Activated CD8-positive, alpha-beta memory T cell treated with anti-CD3 and anti-CD28 coated beads, Interleukin-2, amount 10 ng/mL, durations not matched to agents 7 days and 5 days (primary cell): Measurements from ENCODE around the gene PRSS38. TPM values are rescaled to one million over a fixed set of nuclear protein-coding genes. Genes with fewer than 3 reads are reported as not detected.

Experiments
- ATAC-seq: fragments of 150-1000 bp; cut with Tn5 transposase; one replicate; pipeline ENCODE4 v1.10.0; 2021; ENCODE audit warnings: moderate library complexity
- CTCF ChIA-PET: fragments of 350-600 bp; sonication (Branson Sonifier 250); formaldehyde crosslinking; loops from one replicate; lab custom pipeline; 2021; ENCODE audit warnings: antibody characterized with exemption; lab: Charles Lee
- DNase-seq: peaks from one replicate; pipeline ENCODE4 v3.0.0-alpha.2; 2020
- H3K27ac Mint-ChIP-seq: one replicate; pipeline ENCODE4 v1.8.0; 2021; ENCODE audit warnings: mild to moderate bottlenecking, mixed read lengths
- H3K27me3 Mint-ChIP-seq: one replicate; pipeline ENCODE4 v1.8.0; 2021; ENCODE audit warnings: mixed read lengths
- H3K36me3 Mint-ChIP-seq: one replicate; pipeline ENCODE4 v1.8.0; 2021; ENCODE audit warnings: mild to moderate bottlenecking, mixed read lengths
- H3K4me1 Mint-ChIP-seq: one replicate; pipeline ENCODE4 v1.8.0; 2021; ENCODE audit warnings: mixed read lengths
- H3K4me3 Mint-ChIP-seq: one replicate; pipeline ENCODE4 v1.8.0; 2021; ENCODE audit warnings: mild to moderate bottlenecking, moderate library complexity, mixed read lengths
- H3K9me3 Mint-ChIP-seq: one replicate; pipeline ENCODE4 v1.8.0; 2022; ENCODE audit warnings: low read depth, mixed read lengths
- total RNA-seq, 2 experiments: library from RNA; stranded (reverse); gene quantifications; one replicate each; pipeline ENCODE4 v1.2.3, GENCODE V29; 2021

The PRSS38 gene
- total RNA-seq, 2 experiments from 2014 or later: not detected

DNA sequence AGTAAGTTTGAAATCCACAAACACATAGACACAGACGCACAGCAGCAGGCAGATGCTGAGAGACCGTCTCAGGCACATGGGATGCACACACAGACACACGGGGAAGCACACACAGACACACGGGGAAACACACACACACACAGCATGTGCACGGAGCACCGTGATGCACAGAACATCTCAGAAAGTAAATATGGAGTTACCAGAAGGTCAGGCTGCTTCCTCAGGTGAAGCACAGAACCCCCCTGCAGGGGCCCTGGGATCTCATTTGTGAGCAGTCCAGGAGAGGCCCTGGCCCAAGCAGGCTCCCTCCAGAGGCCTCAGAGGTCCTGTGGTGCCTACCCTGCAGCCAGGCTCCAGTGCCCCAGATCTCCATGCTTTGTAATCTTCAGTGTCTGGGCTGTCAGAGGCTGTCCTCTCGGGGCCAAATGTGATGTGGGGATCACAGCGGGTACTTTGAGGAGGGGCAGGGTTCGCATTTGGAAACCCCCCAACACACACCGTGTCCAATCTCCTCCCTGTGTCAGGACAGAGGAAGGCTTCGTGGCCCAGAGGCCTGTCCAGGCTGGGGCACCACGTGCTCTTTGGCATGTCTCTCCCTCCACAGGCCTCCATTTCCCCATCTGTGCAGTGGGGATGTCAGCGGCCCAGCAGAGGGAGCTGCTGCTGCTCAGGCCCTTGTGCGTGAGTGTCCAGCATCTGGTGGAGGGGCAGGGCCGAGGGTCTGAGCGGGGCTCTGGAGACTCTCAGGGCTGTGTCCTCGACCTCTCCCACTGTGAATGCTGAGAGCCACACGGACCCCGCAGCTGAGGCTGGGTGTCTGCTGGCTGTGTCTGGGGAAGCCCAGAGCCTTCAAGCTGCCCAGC is 23.0 kb upstream of the PRSS38 start:
- H3K27ac Mint-ChIP-seq: no peak overlapping the region
- CTCF ChIA-PET: interaction anchor here (3.2 kb wide), 1 partner anchor 30 kb away, joined by 8 read pairs; no protein-coding TSS in a partner anchor
- no peaks in the 10 kb centered on the region for H3K36me3 Mint-ChIP-seq
- DNase-seq: no peak
- H3K4me3 Mint-ChIP-seq: no peak overlapping the region
- peaks cover 1% of the 10 kb centered on the region for H3K4me1 Mint-ChIP-seq
- peaks cover 6% of the 10 kb centered on the region for H3K27me3 Mint-ChIP-seq
- no peaks in the 10 kb centered on the region for H3K9me3 Mint-ChIP-seq
- no peak for ATAC-seq

DNA sequence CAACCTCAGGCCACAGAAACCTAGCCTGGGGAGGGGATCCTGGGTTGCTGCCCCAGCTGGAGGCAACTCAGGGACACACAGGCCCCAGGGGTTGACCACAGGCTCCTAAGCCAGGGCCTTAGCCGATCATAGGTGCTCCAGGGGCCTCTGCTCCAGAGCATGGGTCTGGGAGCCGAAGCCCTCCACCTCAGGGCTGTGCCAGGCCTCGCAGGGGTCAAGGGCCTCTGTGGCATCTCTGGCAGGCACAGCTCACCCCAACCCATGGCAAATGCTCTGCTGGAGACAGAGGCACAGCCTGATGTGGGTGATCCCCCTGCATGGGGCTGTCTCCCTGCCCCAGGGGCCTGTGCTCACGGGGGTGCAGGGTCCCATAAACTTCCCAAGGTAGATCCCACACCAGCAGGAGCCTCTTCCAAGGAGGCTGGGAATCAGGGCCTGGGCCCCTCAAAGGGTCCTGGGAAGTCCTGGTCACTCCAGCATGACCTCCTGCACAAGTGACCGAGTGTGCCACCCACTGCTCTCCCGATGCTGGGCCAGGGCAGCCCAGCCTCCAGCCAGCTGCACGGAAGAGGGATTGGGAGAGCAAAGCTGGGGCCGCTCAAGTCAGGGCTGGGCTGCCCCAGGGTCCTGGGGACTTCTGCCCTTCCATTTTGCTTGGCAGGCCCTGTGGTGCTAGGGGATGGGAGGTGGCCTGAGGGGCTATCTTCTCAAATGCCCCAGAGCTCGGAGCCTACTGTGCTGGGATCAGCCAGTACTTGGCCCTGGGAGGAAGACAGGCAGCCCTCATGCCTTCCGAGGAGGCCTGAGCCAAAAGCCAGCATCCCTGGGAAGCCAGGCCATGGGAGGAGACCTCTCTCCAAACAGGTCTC is 22.2 kb upstream of the PRSS38 start:
- CTCF ChIA-PET: interaction anchor here (3.2 kb wide), 1 partner anchor 31 kb away, joined by 8 read pairs; no protein-coding TSS in a partner anchor
- H3K9me3 Mint-ChIP-seq: no peaks in the 10 kb centered on the region
- peaks cover 1% of the 10 kb centered on the region for H3K4me1 Mint-ChIP-seq
- DNase-seq (no peak), ATAC-seq (no peak)
- no peak overlapping the region for H3K27ac Mint-ChIP-seq
- H3K27me3 Mint-ChIP-seq: peaks cover 6% of the 10 kb centered on the region
- no peaks in the 10 kb centered on the region for H3K36me3 Mint-ChIP-seq
- H3K4me3 Mint-ChIP-seq: no peak overlapping the region

- CTCF ChIA-PET: interaction anchor here (1.0 to 2.0 kb wide), 2 partner anchors 31 to 159 kb away, joined by 4 to 6 read pairs; no protein-coding TSS in a partner anchor
- ATAC-seq: no peak
- Mint-ChIP-seq H3K4me1 (no peaks in the 10 kb centered on the region), H3K4me3 (no peak overlapping the region), H3K9me3 (no peaks in the 10 kb centered on the region), H3K36me3 (no peaks in the 10 kb centered on the region), H3K27ac (no peak overlapping the region), H3K27me3 (peaks cover 6% of the 10 kb centered on the region)
- DNase-seq: no peak
Observed at GRCh38 chr1:227793948-227794816, 21.3 kb upstream of the PRSS38 start.

- H3K4me1 Mint-ChIP-seq: no peaks in the 10 kb centered on the region
- no peaks in the 10 kb centered on the region for H3K36me3 Mint-ChIP-seq
- no peaks in the 10 kb centered on the region for H3K9me3 Mint-ChIP-seq
- H3K27me3 Mint-ChIP-seq: peaks cover 9% of the 10 kb centered on the region
- H3K4me3 Mint-ChIP-seq: no peak overlapping the region
- ATAC-seq: no peak
- no peak for DNase-seq
- no peak overlapping the region for H3K27ac Mint-ChIP-seq
- CTCF ChIA-PET: interaction anchor here (1.0 to 2.0 kb wide), 2 partner anchors 32 to 158 kb away, joined by 4 to 6 read pairs; no protein-coding TSS in a partner anchor
Observed at GRCh38 chr1:227794817-227795192, 20.7 kb upstream of the PRSS38 start.

DNA sequence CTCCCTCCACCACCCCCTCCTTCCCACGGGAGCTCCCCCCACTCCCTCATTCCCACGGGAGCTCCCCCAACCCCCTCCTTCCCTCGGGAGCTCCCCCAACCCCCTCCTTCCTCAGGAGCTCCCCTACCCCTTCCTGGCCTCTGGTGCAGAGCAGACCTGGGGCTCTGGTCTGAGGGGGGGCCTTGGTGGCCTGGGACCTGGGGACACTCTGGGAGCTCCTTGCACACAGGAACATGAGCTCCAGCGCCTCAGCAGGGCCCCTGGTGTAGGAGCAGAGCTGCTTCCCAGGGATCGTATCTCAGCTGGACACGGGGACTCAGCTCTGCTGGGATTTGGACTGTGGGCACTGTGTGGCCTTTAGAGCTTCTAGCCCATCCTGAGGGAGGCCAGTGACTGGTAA is 19.7 kb upstream of the PRSS38 start:
- Mint-ChIP-seq H3K27me3 (peaks cover 7% of the 10 kb centered on the region), H3K9me3 (no peaks in the 10 kb centered on the region), H3K27ac (no peak overlapping the region), H3K36me3 (no peaks in the 10 kb centered on the region), H3K4me3 (no peak overlapping the region), H3K4me1 (no peaks in the 10 kb centered on the region)
- DNase-seq (no peak), ATAC-seq (no peak)
- CTCF ChIA-PET: interaction anchor here (1.0 to 2.0 kb wide), 2 partner anchors 34 to 157 kb away, joined by 3 to 6 read pairs; no protein-coding TSS in a partner anchor

- Mint-ChIP-seq H3K27me3 (peaks cover 7% of the 10 kb centered on the region), H3K9me3 (no peaks in the 10 kb centered on the region), H3K36me3 (no peaks in the 10 kb centered on the region), H3K4me1 (no peaks in the 10 kb centered on the region), H3K4me3 (no peak overlapping the region), H3K27ac (no peak overlapping the region)
- no peak for ATAC-seq
- DNase-seq: no peak
- CTCF ChIA-PET: interaction anchor here (1.0 kb wide), 1 partner anchor 35 kb away, joined by 3 read pairs; no protein-coding TSS in a partner anchor
Observed at GRCh38 chr1:227796359-227796915, 19.0 kb upstream of the PRSS38 start.

- Mint-ChIP-seq H3K9me3 (no peaks in the 10 kb centered on the region), H3K27me3 (peaks cover 12% of the 10 kb centered on the region), H3K4me3 (no peak overlapping the region), H3K27ac (no peak overlapping the region), H3K36me3 (no peaks in the 10 kb centered on the region), H3K4me1 (no peaks in the 10 kb centered on the region)
- ATAC-seq (no peak), DNase-seq (no peak)
- CTCF ChIA-PET: no interaction called here
Observed at GRCh38 chr1:227797144-227797543, 18.3 kb upstream of the PRSS38 start.

DNA sequence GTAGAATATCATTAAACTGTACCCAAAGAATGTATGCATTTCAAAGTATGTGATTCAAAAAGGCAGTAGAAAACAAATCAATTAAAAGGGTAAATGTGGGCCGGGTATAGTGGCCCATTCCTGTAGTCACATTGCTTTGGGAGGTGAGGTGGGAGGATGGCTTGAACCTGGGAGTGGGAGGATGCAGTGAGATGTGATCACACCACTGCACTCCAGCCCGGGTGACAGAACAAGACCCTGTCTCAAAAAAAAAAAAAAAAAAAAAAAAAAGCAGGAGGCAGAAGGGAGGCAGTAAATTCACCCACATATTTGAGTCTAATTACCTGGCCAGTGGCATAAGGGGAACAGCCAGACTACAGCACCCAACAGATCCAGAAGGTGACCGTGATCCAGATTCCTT is 17.9 kb upstream of the PRSS38 start:
- DNase-seq: no peak
- Mint-ChIP-seq H3K27me3 (peaks cover 15% of the 10 kb centered on the region), H3K36me3 (no peaks in the 10 kb centered on the region), H3K4me3 (no peak overlapping the region), H3K9me3 (no peaks in the 10 kb centered on the region), H3K27ac (no peak overlapping the region), H3K4me1 (no peaks in the 10 kb centered on the region)
- CTCF ChIA-PET: no interaction called here
- ATAC-seq: no peak

GRCh38 chr1:227798078-227798802 is 17.2 kb upstream of the PRSS38 start:
- Mint-ChIP-seq H3K27me3 (peaks cover 22% of the 10 kb centered on the region), H3K9me3 (no peaks in the 10 kb centered on the region), H3K27ac (no peak overlapping the region), H3K4me3 (no peak overlapping the region), H3K36me3 (no peaks in the 10 kb centered on the region), H3K4me1 (no peaks in the 10 kb centered on the region)
- ATAC-seq: no peak
- CTCF ChIA-PET: interaction anchor here (1.2 to 1.5 kb wide), 2 partner anchors 9 to 11 kb away, joined by 3 read pairs; no protein-coding TSS in a partner anchor
- no peak for DNase-seq

- Mint-ChIP-seq H3K36me3 (no peaks in the 10 kb centered on the region), H3K4me3 (no peak overlapping the region), H3K9me3 (peaks cover 2% of the 10 kb centered on the region), H3K27me3 (peaks cover 31% of the 10 kb centered on the region), H3K4me1 (no peaks in the 10 kb centered on the region), H3K27ac (no peak overlapping the region)
- no peak for ATAC-seq
- DNase-seq: no peak
- CTCF ChIA-PET: interaction anchor here (1.5 kb wide), 1 partner anchor 12 kb away, joined by 3 read pairs; no protein-coding TSS in a partner anchor
Observed at GRCh38 chr1:227799756-227800155, 15.7 kb upstream of the PRSS38 start.

- peaks cover 4% of the 10 kb centered on the region for H3K4me1 Mint-ChIP-seq
- H3K27ac Mint-ChIP-seq: no peak overlapping the region
- peaks cover 2% of the 10 kb centered on the region for H3K36me3 Mint-ChIP-seq
- H3K27me3 Mint-ChIP-seq: peaks cover 42% of the 10 kb centered on the region
- peaks cover 9% of the 10 kb centered on the region for H3K9me3 Mint-ChIP-seq
- CTCF ChIA-PET: no interaction called here
- no peak overlapping the region for H3K4me3 Mint-ChIP-seq
- DNase-seq (no peak), ATAC-seq (no peak)
Observed at GRCh38 chr1:227803933-227804332, 11.5 kb upstream of the PRSS38 start.
